HT-29 (cell line): ENCODE results near the gene CNST. TPM values are rescaled to one million over a fixed set of nuclear protein-coding genes. Genes with fewer than 3 reads are reported as not detected.

Experiments used
- DNase-seq: peaks from one replicate; pipeline ENCODE4 v3.0.0-alpha.2; 2015; ENCODE audit warnings: low spot score
- total RNA-seq: library from RNA; depleted of rRNA; stranded (reverse); fragments of >200 nt; shearing (Covaris generic); gene quantifications from 2 replicates; pipeline ENCODE4 v1.2.3, GENCODE V29; 2014; rRNA removed

The CNST gene, protein sequence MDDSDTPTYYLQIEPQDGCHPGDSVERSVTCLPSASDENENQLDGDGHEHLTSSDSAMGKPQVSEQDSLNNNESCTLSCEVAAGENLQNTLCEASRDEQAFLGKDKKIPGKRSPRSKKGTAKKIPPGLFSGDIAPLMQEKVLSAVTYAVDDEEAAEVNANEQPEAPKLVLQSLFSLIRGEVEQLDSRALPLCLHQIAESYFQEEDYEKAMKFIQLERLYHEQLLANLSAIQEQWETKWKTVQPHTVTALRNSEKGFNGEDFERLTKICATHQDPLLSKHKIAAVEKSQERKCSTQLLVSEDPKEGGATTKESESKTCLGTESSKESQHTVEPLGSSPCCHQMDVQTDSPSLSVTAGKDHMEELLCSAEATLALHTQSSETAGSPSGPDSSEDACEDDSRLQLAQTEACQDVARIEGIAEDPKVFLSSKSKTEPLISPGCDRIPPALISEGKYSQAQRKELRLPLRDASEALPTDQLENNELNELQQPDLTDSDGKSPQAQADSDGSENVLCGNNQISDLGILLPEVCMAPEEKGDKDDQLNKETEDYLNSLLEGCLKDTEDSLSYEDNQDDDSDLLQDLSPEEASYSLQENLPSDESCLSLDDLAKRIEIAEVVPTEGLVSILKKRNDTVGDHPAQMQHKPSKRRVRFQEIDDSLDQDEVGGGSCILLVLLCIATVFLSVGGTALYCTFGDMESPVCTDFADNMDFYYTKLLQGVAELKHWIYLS
- total RNA-seq: 6.1 and 7.0 TPM in 2 replicates

DNA sequence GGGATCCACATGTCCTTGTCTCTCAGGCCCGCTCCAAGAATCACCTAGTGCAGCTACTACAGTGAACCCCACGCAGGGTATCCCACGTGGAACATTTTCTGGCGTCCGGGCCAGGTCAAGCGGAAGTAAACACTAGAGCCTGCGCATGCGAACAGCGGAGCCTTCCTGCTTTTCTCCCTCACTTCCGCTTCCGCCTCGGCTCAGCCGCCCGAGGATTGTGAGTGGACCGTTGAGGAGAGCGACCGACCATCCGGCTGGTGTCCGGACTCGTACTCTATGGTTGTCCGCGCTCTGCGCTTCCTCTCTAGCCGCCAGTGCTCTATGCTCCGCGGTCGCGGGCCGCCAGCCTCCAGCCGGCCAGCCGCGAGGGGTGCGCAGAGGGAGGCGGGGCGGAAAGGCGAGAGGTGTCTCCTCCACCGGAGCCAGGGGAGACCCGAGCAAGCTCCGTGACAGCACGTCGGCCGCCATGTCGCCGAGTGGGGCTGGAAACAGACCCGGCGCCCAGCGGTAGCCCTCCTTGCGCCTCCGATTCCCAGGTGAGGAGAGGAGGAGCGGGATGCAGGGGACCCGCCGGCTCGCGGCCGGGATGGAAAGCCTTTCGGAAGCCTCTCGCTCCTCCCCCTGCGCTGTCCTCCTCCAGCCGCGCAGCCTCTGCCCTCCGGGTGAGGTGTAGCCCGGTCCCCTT lies at the start of gene CNST, which contains the start of gene TFB2M:
TSS of gene CNST (plus strand) at position 329 of the 685 bp plus-strand sequence. CDS start 25,107 bp downstream, outside the sequence.
TSS of gene TFB2M (minus strand) at position 134 of the 685 bp plus-strand sequence. CDS start at position 11, 123 bp downstream.
- DNase-seq: peak; percentile 99

DNA sequence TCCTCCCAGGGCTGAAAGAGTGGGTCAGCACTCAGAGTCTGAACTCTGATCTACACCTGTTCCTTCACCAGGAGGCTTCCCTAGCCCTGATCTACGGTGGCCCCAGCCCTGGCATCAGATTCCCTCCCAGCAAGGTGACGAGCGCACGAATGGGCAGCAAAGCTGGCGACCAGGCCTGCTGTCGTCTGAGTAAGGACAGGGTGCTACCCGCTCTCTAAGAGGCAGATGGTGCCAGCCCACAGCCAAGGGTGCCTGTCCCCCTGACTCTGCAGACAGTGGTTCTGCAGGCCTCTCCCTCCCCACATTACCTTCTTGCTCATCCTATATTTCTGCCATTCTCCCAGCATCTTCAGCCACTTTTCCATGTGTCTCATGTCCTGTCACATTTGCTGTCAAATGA lies 48.9 kb upstream of the CNST start:
- DNase-seq: no peak

DNA sequence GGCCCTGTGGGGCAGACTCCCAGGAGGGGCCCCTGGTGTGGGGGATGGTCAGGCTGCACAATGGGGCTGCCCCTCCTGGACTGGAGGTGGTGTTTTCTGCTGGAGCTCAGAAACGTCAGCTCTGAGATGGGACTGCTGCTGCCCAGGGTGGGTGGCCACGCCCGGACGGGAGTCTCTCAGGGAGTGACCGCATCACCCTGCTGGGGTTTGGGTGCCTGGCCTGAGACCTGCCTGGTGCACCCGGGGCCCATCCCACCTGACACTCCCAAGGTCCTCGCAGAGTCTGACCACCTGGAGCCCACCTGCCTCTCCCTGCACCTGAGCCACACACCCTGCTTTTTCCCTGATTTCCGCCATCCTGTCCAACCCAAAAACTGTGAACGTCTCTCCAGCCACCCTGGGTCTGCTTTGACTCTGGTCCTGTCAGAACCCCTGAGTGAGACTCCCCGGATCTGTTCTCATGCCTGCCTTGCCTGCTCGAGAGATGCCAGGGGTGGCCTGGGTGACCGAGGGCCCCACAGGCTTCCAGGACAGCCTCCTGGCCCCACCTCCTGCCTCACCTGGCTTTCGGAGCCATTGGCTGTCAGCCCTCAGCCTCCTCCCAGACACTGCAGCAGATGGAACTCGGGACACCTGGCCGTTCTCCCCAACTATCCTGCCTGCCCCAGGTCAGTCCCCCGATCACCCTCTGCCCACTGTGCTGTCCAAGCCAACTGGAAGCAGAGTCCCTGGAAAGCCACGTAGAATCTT lies 47.6 kb upstream of the CNST start:
- DNase-seq: no peak

DNA sequence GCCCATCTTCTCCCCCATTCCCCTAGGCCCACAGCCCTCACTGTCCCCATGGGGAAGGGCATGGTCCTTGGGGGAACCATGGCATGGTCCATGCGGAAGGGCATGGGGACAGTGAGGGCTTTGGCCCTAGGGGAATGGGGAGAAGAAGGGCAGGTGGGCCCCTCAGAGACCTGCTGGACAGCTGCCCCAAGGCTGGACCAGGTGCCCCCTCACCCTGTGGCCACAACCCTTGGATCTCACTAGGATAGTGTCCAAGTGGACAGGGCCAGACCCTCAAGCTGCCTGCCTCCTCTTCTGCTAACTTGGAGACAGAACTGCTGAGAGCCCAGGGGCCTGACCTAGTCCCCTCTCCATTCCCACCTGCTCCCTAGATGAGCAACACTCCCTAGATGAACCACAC lies 46.7 kb upstream of the CNST start:
- no peak for DNase-seq

DNA sequence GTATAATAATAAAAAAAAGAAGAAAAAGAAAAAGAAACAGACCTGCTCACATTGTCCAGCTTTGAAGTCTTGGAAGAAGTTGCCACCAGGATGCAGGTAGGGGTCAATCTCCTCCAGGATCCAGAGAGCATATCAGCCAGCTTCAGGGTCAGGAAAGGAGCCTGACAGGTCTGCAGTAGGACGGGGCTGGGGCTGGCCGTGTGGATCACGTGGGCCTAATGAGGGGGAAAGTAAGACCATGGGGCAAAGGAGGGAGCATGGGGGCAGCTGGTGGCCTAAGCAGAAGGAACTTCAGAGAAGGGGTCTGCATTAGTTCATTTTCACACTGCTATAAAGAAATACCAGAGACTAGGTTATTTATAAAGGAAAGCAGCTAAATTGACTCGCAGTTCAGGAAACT lies 39.9 kb upstream of the CNST start:
- DNase-seq: no peak

DNA sequence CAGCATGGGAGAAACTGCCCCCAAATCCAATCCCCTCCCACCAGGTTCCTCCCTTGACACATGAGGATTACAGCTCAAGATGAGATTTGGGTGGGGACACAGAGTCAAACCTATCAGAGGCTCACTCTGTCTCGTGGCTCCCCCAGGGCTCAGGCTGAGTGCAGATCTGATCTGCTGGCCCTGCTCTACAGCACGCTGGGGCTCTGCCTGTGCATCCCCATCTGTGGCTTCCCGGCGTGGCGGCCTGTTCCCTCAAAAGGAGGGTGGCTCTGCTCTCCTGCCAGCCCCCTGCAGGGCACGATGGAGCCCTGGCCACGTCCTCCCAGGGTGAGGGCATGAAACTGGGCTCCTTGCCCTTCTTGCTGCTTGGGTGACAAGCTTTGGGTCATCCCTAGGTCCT lies 39.3 kb upstream of the CNST start:
- no peak for DNase-seq

DNA sequence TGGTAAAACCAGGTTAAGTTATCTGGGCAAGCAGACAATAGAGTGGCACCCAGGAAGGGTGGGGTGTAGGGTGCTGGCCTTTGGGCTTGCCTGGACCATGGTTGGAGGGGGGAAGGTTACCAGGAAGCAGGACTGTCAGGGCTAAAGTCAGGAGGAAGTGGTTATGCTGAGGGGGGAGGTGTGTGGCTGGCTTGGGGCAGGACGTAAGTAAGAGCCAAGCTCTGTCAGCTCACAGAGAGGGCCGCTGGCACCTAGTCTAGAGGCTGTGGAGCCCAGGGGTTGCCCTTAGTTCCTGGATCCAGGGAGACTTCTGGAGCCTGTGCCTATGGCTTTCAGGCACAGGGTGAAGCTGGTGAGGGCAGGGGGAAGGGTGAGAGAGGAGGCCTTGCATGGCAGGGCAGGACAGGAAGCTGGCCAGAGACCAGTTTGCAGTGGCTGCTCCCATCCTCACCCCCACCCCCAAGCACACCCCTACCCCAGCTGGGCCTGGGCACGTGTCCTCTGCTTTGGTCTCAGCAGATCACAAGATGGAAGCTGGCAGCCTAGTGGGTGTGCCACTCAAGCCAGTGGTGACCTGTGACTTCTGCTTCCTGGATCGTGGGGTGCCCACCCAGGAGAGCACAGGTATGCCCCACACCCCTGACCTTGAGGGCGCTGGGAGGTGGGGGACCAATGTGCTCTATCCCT lies 38.7 kb upstream of the CNST start:
- DNase-seq: no peak

DNA sequence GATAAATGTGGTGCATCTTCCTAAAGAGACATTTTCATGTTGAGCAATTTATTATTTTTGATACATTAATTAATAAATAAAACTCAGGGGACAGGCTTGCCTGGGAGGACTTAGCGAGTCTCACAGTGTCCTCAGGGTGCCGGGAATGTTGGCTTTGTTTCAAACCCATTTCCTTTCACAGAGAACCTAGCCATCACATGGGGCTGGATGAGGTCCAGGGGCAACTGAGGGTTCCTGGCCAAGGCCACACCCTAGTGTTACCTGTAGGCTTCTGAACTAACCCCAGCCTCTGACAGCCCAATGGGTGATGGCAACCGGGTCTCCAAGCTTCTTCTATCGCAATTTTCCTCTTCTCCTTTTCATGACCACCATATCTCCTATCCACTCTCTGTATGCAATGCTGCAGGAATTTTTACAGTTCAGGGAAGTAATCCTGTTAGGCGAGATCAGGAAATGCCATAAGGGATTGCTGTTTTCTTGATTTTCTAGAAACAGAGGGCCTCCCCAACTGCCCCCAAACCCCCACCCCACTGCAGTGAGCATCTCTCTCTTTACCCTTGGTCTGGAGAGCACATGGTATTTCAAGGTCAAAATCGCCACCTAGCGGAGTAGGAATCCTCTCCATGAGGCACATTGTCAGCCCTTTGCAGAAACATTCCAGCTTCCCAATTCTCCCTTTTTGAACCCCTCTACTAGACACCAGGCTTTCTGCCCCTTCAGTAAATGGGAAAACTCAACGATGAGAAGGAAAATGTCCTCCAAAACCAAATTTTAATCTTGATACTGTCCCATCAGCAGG lies 37.1 kb upstream of the CNST start:
- DNase-seq: no peak

DNA sequence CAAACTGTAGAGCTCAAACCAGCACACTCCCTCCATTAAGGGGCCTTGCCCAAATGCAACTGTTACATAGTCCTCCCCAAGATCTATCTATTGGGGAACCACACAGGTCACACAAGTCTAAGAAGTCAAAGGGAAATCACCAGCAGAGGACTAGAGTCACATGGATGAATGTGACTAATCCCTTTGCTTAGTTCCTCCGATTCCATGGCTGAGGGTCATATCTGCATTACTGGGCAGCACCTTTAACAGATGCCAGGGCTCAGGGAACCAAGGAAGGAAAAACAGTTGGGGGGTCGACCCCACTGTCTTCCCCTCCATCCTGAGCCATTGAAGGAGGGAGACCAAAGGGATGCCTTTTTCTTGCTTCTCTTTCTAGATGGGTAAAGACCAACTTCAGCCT lies 35.8 kb upstream of the CNST start:
- DNase-seq: no peak

DNA sequence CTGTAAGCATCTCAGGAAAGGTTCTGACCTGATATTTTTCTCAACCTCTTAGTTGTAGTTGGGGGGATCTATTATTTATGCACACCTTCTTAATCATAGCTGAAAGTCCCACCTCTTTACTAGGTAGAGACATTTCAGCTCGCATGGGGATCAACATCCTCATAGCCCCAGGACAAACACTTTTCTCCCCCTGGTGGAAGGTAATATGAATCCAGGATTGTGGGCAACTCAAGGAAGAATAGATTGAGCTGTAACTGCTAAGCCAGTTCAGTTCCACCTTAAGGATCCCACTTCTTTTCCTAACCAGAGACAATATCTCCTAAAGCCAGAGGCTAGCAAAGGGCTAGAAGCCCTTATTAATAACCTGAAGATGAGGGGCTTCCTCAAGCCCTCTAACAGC lies 33.7 kb upstream of the CNST start:
- DNase-seq: peak; percentile 5

DNA sequence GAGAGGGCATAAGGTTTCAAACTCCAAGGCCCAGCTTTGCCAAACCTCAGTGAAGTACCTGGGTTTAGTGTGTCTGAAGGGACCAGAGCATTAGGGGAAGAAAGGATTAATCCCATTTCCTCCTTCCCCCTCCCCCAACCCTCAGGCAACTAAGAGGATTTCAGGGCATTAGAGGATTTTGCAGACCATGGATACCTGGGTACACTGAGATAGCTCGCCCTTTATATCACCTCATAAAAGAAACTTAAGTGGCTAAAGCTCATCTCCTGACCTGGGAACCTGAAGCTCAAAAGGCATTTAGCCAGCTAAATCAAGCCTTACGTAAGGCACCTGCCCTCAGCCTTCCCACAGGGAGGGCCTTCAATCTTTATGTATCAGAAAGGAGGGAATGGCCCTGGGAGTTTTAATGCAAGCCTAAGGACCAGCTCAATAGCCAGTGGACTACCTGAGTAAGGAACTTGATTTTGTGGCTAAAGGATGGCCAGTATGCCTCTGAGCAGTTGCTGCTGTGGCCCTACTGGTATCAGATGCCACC lies 32.8 kb upstream of the CNST start:
- no peak for DNase-seq

DNA sequence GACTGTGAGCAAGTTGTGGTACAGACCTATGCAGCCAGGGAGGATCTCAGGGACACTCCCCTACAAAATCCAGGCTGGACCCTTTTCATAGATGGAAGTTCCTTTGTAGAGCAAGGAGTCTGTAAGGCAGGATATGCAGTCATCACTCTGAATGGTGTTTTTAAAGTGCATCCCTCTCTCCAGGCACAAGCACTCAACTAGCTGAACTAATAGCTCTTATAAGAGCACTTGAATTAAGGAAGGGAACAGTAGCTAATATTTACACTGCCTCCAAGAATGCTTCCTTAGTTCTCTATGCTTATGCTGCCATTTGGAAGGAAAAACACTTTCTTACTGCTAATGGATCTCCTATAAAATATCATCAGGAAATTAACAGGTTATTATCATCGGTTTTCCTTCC lies 32.1 kb upstream of the CNST start:
- no peak for DNase-seq

DNA sequence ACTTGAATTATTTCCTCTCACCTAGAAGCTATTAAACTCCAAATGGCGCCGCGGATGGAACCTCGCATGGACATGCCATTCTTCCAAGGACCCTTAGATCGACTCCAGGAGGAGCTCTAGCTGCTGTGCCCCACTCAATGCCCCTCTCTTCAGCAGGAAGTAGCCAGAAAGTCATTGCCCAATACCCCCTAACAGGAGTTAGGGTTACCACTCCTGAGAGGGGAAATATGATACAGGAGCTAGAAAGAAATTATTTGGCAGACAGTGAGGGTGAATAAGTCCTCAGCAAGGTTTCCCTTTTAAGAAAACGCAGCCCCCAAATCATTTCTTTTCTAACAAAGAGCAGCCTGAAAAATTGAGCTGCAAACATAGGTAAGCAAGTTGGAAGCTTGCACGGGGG lies 28.8 kb upstream of the CNST start:
- no peak for DNase-seq

DNA sequence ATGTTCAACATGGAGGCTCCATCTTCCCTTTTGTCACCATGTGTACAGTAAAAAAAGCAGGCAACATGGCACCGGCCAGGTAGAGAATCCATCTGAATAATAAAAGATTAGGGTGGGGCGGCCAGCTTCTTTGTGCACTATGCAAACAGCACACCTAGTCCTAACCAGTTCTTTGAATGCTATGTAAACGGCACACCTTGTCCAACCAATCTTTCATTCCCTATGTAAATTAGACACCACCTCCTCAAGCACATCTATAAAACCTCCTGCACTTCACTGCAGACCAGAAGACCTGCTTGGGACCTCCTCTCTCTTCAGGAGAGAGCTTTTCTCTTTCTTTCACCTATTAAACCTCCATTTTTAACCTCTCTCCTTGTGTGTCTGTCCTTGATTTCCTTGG lies 28.4 kb upstream of the CNST start:
- peak; percentile 55 for DNase-seq

DNA sequence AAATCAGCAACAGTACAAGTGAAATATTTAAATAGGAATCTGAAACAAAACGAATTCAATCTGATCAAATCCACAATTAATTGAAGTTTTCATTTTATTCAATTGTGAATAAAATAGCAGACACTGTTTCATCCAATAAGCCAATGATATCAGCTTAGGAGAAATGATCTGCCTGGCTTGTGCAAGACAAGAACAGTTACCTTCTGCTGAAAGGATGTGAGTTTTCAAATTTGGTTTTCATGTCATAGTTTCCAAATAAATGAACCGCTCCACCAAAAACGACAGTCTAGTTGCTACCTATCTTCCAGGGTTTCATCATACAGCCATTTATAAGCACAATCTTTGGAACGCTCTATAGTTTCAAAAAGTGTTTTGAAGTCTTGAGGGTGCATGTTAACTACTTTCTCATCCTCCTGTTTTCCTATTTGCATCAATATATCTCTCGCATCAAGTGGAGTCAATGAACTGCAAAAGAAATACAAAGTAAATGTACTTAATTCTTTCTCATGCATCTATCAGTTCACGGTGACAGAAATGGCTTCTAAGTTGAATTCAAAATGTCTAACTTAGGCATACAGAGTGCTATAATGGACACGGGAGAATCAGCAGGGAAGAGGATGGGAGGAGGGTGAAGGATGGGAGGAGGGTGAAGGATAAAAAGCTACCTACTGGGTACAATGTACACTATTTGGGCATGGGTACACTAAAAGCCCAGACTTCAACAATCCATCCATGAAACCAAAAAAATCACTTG lies 25.3 kb upstream of the CNST start:
- DNase-seq: no peak

DNA sequence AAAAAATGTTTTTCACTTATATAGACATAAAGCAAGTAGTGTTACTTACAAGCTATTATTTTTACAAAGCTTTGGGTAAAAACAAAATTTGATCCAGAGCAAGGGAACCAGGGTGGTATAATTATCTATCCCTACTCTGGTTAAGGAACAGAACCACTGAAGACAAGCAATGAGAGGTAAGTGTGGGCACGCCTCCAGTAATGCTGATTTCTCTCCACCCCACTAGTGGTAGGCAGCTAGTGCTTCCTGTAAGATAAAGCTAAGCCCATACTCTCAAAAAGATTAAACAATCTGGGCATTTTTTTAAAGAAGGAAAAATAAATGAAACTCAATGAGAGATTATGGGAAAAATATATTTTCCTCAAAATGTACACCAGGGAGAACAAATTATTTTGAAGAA lies 22.3 kb upstream of the CNST start:
- DNase-seq: no peak

DNA sequence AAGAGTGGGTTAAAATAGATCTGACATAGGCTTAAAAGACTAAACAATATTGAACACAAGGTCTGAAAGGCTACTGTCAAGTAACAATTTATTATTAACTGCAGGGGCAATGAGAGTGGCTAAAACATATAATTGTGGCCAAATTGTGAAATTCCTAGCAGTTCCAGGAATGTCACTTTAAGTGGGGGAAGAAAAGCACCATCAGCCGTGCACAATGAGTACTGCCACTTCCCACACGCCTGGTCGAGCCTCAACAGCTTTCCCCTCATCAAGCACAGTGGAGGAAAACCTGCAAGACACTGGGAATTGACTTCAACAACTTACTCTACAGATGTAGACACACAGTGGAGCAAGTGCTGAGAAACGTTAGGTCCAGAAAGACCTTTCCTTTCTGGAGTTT lies 16.6 kb upstream of the CNST start:
- DNase-seq: no peak

DNA sequence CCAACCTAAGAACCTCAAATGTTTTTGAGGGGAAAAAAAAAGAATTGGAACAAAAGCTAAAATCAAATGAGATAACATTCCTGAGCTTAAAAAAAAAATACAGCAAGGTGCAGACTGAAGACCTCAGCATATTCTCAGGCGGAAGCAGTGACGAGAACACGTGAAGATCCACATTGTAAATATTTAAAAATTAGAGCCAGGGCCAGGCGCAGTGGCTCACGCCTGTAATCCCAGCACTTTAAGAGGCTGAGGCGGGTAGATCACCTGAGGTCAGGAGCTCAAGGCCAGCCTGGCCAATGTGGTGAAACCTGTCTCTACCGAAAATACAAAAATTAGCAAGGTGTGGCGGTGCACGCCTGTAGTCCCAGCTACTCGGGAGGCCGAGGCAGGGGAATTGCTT lies 15.9 kb upstream of the CNST start:
- no peak for DNase-seq

DNA sequence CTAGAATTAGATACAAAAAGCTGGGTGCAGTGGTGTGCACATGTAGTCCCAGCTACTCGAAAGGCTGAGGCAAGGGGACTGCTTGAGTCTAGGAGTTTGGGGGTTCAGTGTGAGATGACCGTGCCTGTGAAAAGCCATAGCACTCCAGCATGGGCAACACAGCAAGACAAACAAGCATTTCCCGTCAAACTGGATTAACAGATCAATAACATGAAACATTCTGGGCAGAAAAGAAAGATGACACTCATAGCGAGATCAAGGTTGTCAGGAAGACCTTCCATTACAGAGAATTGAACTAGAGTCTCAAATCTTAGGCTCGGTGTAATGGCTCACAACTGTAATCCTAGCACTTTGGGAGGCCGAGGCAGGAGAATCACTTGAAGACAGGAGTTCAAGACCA lies 14.1 kb upstream of the CNST start:
- DNase-seq: no peak
